Measurements from ENCODE around the gene MAMSTR.

The MAMSTR gene

DNA sequence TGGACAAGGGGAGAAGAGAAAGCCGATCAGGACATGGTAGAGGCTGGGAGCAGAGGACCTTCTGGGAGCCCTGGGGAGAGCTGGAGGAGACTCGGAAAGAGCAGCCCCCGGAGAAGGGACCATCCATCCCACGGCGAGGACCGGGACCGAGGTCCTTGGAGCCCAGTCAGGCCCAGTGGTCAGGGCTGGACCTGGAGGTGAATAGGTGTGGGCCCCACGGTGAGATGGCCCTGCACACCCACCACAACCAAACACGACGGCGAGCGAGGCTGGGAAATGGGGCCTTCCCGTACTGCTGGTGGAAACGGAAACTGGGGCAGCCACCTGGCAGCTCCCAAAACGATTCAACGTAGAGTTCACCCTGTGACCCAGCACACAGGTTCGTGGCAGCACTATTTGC lies 43.0 kb downstream of the MAMSTR start:
- FAIRE-seq = no peak
- DNase-seq (ENCODE audit: insufficient read length) = no peak
- no peak for TF ChIP-seq POLR2A (IDR thresholded peaks at IDR 0.05; ENCODE audit: low read depth, low read length)
- no peak for TF ChIP-seq TAF1 (IDR thresholded peaks at IDR 0.05; ENCODE audit: borderline replicate concordance, low read depth, low read length)
- TF ChIP-seq POLR2AphosphoS5 (IDR thresholded peaks at IDR 0.05; ENCODE audit: low read depth, low read length) = no peak

GRCh38 chr19:48674921-48675824 lies 44.4 kb downstream of the MAMSTR start:
- DNase-seq (ENCODE audit: insufficient read length) (peak; percentile 93), FAIRE-seq (peak; percentile 87)
- TF ChIP-seq POLR2AphosphoS5 (IDR thresholded peaks at IDR 0.05; ENCODE audit: low read depth, low read length) (no peak), TAF1 (IDR thresholded peaks at IDR 0.05; ENCODE audit: borderline replicate concordance, low read depth, low read length) (no peak), POLR2A (IDR thresholded peaks at IDR 0.05; ENCODE audit: low read depth, low read length) (no peak)

GRCh38 chr19:48674216-48674809 lies 45.2 kb downstream of the MAMSTR start:
- FAIRE-seq (no peak), DNase-seq (ENCODE audit: insufficient read length) (no peak)
- TF ChIP-seq POLR2A (IDR thresholded peaks at IDR 0.05; ENCODE audit: low read depth, low read length) (no peak), TAF1 (IDR thresholded peaks at IDR 0.05; ENCODE audit: borderline replicate concordance, low read depth, low read length) (no peak), POLR2AphosphoS5 (IDR thresholded peaks at IDR 0.05; ENCODE audit: low read depth, low read length) (no peak)

DNA sequence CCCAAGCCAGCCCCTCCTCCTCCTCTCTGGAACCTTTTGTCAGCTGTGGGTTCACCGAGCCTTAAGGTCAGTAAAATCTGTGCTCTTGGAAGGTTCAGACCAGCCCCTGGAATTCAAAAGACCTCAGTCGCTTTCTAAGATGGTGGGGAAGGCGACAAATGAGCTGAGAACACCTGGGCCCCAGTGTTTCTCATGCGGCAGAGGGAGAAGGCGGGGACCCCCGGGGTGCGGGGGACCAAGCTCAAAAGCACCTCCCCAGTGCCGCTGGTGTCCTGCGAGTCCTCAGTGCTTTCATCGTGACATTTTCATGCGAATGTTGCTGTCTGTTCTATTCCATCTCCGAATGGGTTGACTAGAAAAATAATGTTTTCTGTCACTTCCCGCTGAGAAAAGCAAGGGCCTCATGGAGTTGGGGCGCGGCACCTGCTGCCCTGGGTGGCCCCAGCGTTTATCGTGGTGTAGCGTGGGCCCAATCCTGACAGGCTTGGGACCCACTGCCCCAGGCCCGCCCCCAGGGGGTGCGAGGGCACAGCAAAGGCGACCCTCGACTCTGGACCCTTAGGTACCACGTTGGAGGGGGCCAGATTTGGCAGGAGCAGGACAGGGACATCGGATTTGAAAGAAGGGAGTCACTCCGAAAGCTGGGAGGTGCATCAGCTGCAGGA lies 46.0 kb downstream of the MAMSTR start:
- DNase-seq (ENCODE audit: insufficient read length) (no peak), FAIRE-seq (no peak)
- no peak for TF ChIP-seq POLR2A (IDR thresholded peaks at IDR 0.05; ENCODE audit: low read depth, low read length)
- no peak for TF ChIP-seq POLR2AphosphoS5 (IDR thresholded peaks at IDR 0.05; ENCODE audit: low read depth, low read length)
- no peak for TF ChIP-seq TAF1 (IDR thresholded peaks at IDR 0.05; ENCODE audit: borderline replicate concordance, low read depth, low read length)

DNA sequence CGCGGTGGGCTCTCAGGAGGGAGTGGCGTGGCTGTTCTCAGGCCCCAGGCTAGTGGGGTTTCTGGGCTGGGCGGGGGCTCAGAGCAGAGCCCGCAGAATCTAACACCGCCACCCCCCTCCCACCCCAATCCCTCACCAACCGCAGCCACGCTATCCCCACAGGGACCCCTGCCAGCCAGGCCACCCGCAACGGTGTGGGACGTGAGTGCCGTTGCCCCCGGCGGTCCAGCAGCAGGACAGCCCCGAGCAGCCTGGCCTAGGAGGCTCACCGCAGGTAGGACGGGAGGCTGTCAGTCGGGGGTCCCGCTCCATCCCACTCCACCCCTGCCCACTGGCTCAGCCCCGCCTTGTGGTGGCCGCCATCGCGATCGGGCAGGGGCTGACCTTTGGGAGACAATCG lies 46.5 kb downstream of the MAMSTR start, which contains the start of gene NTN5:
Gene NTN5, minus strand, starts transcription at position 24 of the 400 bp plus-strand sequence. CDS start 2,031 bp downstream, outside the sequence.
- TF ChIP-seq POLR2AphosphoS5 (IDR thresholded peaks at IDR 0.05; ENCODE audit: low read depth, low read length) = no peak
- TF ChIP-seq POLR2A (IDR thresholded peaks at IDR 0.05; ENCODE audit: low read depth, low read length) = no peak
- no peak for TF ChIP-seq TAF1 (IDR thresholded peaks at IDR 0.05; ENCODE audit: borderline replicate concordance, low read depth, low read length)
- FAIRE-seq (no peak), DNase-seq (ENCODE audit: insufficient read length) (no peak)

GRCh38 chr19:48671446-48671995 lies 48.0 kb downstream of the MAMSTR start:
- no peak for FAIRE-seq
- no peak for DNase-seq (ENCODE audit: insufficient read length)
- TF ChIP-seq TAF1 (IDR thresholded peaks at IDR 0.05; ENCODE audit: borderline replicate concordance, low read depth, low read length) = no peak
- TF ChIP-seq POLR2A (IDR thresholded peaks at IDR 0.05; ENCODE audit: low read depth, low read length) = no peak
- no peak for TF ChIP-seq POLR2AphosphoS5 (IDR thresholded peaks at IDR 0.05; ENCODE audit: low read depth, low read length)

DNA sequence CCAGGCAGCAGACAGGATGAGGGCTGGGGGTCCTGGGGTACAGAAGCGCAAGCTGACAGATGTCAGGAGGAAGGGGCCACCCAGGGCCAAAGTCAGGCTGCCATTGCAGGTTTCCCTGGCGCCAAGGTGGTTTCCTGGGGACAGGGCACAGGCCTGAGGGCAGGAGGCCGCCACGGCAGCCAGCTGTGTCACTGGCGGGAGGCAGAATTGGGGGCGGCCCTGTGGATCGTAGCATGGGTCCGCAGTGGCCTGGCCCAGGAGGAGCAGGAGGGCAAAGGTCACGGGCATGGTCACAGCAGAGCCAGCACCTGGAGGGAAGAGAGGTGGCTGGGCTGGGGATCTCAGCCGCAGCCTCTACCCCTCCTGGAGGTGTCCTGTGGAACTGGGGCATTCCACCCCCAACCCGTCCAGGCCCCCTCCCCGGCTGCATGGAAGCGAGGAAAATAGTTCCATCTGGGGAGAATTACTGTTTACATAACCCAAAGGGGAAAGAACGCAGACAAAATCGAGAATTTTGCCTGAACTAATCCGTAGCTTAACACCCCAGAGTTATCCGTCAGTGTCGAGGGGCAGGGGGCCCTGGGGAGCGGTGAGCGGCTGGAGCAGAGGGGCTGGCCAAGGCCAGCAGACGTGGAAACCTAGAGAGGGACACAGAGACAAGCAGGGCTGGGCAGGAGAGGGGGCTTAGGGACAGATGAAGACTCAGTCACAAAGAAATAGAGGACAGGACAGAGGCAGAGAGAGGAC lies 48.7 kb downstream of the MAMSTR start:
- DNase-seq (ENCODE audit: insufficient read length) (no peak), FAIRE-seq (no peak)

DNA sequence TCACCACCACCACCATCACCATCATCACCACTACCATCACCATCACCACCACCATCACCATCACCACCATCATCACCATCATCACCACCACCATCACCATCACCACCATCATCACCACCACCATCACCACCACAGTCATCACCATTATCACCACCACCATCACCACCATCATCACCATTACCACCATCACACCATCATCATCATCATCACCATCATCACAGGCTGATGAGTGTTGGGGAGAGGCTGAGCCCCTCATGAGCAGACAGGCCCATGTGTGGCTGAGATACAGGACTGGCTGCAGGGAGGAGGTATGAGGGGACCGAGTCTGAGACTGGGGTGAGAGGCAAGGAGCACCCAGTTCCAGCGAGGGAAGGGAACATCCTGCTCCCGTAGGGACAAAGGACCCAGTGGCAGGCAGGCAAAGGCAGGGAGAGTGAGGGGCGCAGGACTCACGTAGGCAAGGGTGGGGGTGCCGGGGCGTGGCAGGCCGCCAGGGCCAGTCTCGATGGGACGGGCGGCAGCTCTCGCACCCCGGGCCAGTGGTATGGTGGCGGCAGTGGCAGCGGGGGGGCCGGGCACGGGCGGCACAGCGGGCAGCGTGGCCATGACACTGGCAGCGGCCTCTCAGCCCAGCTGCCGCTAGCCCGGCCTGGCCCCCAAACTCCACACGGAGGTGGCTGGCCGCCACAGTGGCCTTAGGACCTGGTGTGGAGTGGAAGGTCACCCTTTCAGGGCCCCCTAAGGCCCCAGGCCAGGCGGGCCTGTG lies 49.4 kb downstream of the MAMSTR start:
- no peak for DNase-seq (ENCODE audit: insufficient read length)
- TF ChIP-seq POLR2A (IDR thresholded peaks at IDR 0.05; ENCODE audit: low read depth, low read length) (no peak), POLR2AphosphoS5 (IDR thresholded peaks at IDR 0.05; ENCODE audit: low read depth, low read length) (no peak), TAF1 (IDR thresholded peaks at IDR 0.05; ENCODE audit: borderline replicate concordance, low read depth, low read length) (no peak)
- FAIRE-seq = no peak

More for the DNA sequence above, 48.7 kb downstream of the MAMSTR start:
- no peak for TF ChIP-seq POLR2A (IDR thresholded peaks at IDR 0.05; ENCODE audit: low read depth, low read length)
- TF ChIP-seq POLR2AphosphoS5 (IDR thresholded peaks at IDR 0.05; ENCODE audit: low read depth, low read length) = no peak

- DNase-seq (ENCODE audit: insufficient read length) (no peak), FAIRE-seq (no peak)
- TF ChIP-seq TAF1 (IDR thresholded peaks at IDR 0.05; ENCODE audit: borderline replicate concordance, low read depth, low read length) (no peak), POLR2AphosphoS5 (IDR thresholded peaks at IDR 0.05; ENCODE audit: low read depth, low read length) (no peak), POLR2A (IDR thresholded peaks at IDR 0.05; ENCODE audit: low read depth, low read length) (no peak)
Measured at GRCh38 chr19:48668761-48669160, 50.8 kb downstream of the MAMSTR start.

DNA sequence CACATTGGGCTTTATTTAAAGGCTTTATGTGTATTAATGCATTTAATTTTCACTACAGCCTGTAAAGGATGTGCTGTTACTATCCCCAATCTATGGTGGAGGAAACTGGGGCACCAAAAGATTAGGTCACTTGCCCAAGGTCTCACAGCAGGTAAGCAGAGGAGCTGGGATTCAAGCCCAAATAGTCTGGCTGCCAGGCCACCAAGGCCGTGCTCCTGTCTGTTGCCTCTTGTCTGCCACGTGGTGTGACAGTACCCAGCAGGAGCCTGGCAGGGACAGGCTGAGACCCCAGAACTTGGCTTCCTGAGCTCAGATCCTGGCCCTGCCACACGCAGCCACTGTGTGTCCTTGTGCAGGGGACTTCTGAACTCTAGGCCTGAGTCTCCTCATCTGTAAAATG lies 51.2 kb downstream of the MAMSTR start:
- no peak for DNase-seq (ENCODE audit: insufficient read length)
- no peak for FAIRE-seq
- TF ChIP-seq POLR2A (IDR thresholded peaks at IDR 0.05; ENCODE audit: low read depth, low read length) = no peak
- TF ChIP-seq POLR2AphosphoS5 (IDR thresholded peaks at IDR 0.05; ENCODE audit: low read depth, low read length) = no peak
- TF ChIP-seq TAF1 (IDR thresholded peaks at IDR 0.05; ENCODE audit: borderline replicate concordance, low read depth, low read length) = no peak
